ENCODE results near the gene FGF3. TPM values are rescaled to one million over a fixed set of nuclear protein-coding genes. Genes with fewer than 3 reads are reported as not detected.
"Not testable (repeated sequence)": the region's sequence is repeated elsewhere in the genome, so short reads cannot be mapped to it uniquely, and the experiment has no call there.

FGF3 gene
- total RNA-seq, 4 donors from 2014 or later, result not detected

DNA sequence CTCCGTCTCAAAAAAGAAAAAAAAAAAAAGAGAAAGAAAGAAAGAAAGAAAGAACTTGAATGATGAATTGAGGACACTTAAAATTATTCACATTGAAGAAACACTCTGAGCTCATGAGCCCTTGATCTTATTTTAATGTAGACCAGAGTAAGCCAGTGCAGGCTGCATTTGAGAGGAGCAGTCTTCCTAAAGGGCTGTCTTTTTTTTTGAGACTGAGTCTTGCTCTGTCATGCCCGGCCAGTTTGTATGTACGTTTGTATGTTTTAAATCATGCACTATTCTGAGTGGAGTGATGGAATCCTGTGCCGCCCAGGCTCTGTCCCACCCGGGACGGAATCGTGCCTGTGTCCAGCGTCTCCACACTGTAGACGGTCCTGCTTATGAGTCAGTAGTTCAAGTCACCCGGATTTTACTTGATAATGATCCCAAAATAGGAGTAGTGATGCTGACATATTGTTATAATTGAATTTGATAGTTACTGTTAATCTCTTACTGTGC, 53.7 kb downstream of the FGF3 start:
- no peak overlapping the region for H3K27ac ChIP-seq
- H3K27me3 ChIP-seq, result peaks cover 0 to 21% (median 17%) of the 10 kb centered on the region in 3 donors
- TF ChIP-seq POLR2A (IDR thresholded peaks at IDR 0.05), result no peak
- TF ChIP-seq, protein P1, sequence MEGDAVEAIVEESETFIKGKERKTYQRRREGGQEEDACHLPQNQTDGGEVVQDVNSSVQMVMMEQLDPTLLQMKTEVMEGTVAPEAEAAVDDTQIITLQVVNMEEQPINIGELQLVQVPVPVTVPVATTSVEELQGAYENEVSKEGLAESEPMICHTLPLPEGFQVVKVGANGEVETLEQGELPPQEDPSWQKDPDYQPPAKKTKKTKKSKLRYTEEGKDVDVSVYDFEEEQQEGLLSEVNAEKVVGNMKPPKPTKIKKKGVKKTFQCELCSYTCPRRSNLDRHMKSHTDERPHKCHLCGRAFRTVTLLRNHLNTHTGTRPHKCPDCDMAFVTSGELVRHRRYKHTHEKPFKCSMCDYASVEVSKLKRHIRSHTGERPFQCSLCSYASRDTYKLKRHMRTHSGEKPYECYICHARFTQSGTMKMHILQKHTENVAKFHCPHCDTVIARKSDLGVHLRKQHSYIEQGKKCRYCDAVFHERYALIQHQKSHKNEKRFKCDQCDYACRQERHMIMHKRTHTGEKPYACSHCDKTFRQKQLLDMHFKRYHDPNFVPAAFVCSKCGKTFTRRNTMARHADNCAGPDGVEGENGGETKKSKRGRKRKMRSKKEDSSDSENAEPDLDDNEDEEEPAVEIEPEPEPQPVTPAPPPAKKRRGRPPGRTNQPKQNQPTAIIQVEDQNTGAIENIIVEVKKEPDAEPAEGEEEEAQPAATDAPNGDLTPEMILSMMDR (IDR thresholded peaks at IDR 0.05 in 4 of 5, conservative IDR thresholded peaks at IDR 0.05 in 1 of 5), result no peak
- in situ Hi-C loops (cut with MboI; ENCODE audit: low sequenced_read_pairs in 4 of 4), result no loop called here
- no peaks in the 10 kb centered on the region for H3K36me3 ChIP-seq
- H3K4me1 ChIP-seq, result no peaks in the 10 kb centered on the region
- no peak for ATAC-seq
- H3K9me3 ChIP-seq, result no peaks in the 10 kb centered on the region
- no peak for DNase-seq
- intact Hi-C loops (cut with DNase I; ENCODE audit: low total_unique reads), result no loop called here
- H3K4me3 ChIP-seq, result no peak overlapping the region

DNA sequence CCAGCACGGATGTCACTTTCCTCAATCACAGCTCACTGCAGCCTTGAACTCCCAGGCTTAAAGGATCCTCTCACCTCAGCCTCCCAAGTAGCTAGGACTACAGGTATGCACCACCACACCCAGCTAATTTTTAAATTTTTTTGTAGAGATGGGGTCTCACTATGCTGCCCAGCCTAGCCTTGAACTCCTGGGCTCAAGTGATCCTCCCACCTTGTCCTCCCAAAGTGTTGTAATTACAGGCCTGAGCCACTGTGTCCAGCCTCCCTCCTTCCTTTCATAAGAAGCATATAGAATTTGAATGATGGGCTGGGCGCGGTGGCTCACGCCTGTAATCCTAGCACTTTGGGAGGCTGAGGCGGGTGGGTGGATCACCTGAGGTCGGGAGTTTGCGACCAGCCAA, 54.3 kb downstream of the FGF3 start:
- peaks cover 0 to 15% (median 15%) of the 10 kb centered on the region in 3 donors for H3K27me3 ChIP-seq
- H3K27ac ChIP-seq; in situ Hi-C loops (cut with MboI; ENCODE audit: low sequenced_read_pairs in 4 of 4); H3K36me3 ChIP-seq; H3K4me1 ChIP-seq; ATAC-seq; H3K4me3 ChIP-seq; DNase-seq; H3K9me3 ChIP-seq; intact Hi-C loops (cut with DNase I; ENCODE audit: low total_unique reads): not testable (repeated sequence)

DNA sequence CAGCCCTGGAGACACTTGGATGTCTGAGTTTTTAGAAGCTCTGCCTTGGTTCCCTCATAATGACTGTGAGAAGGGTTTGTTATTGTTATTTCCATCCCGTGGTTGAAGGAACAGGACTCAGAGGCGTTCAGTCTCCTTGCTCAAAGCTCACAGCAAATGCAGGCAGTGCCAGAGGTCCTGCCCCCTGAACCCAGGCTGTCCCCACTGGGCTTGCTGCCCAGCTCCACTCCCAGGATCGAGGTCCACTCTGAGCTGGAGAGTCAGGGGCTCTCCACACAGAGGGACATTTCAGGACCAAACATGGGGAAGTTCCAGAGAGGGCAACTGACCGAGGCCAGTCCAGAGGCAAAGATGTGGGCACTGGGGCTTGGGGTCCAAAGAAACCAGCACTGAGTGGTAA, 58.9 kb downstream of the FGF3 start:
- H3K27ac ChIP-seq, result no peak overlapping the region
- no peak for ATAC-seq
- TF ChIP-seq, protein P1 (IDR thresholded peaks at IDR 0.05 in 4 of 5, conservative IDR thresholded peaks at IDR 0.05 in 1 of 5), result no peak
- no peak for TF ChIP-seq POLR2A (IDR thresholded peaks at IDR 0.05)

More for the DNA sequence above, 58.9 kb downstream of the FGF3 start:
- Histone ChIP-seq H3K4me1 (no peaks in the 10 kb centered on the region), H3K9me3 (no peaks in the 10 kb centered on the region), H3K4me3 (no peak overlapping the region), H3K36me3 (no peaks in the 10 kb centered on the region), H3K27me3 (peaks cover 0 to 8% (median 6%) of the 10 kb centered on the region in 3 donors)
- in situ Hi-C loops (cut with MboI; ENCODE audit: low sequenced_read_pairs in 4 of 4), result no loop called here
- no peak for DNase-seq
- intact Hi-C loops (cut with DNase I; ENCODE audit: low total_unique reads), result no loop called here

Other genes with a start within 250 kb of the FGF3 start
- gene CCND1, start 178.3 kb downstream of the FGF3 start, total RNA-seq, result 1 to 10 TPM; 1.3 to 4.6 (median 3.2) TPM
- 10 to 100 TPM in 2 of 4 donors, 1 to 10 TPM in 2; 9.5 to 18.2 (median 13.3) TPM for gene LTO1, start 144.1 kb downstream of the FGF3 start, total RNA-seq
- not detected for gene FGF19, start 115.4 kb downstream of the FGF3 start, total RNA-seq
- gene FGF4, start 44.1 kb downstream of the FGF3 start, total RNA-seq, result not detected

Measured in gastrocnemius medialis (tissue), 4 donors.